WTC11 (cell line): ENCODE data around the gene EXOSC1. TPM values are rescaled to one million over a fixed set of nuclear protein-coding genes. Genes with fewer than 3 reads are reported as not detected.

ENCODE experiments used
- ATAC-seq: fragments of 200-7000 bp; cut with Tn5 transposase; 2 replicates; pipeline ENCODE4 v1.10.0; 2021; ENCODE audit warnings: mild to moderate bottlenecking, moderate library complexity
- CTCF ChIA-PET: fragments of 300-600 bp; sonication (Branson Sonifier 250); formaldehyde crosslinking; loops from one replicate; lab custom pipeline; 2021; ENCODE audit warnings: antibody characterized with exemption; lab: Charles Lee
- POLR2A ChIA-PET: fragments of 350-600 bp; sonication (Branson Sonifier 250); formaldehyde crosslinking; loops from one replicate; lab custom pipeline; 2021; ENCODE audit warnings: antibody characterized with exemption; lab: Charles Lee
- DNase-seq: peaks from one replicate; pipeline ENCODE4 v3.0.0; 2021; ENCODE audit warnings: low spot score
- H3K27ac Mint-ChIP-seq: 2 replicates; pipeline ENCODE4 v1.8.0; 2021; ENCODE audit warnings: mixed read lengths
- H3K27me3 Mint-ChIP-seq: 2 replicates; pipeline ENCODE4 v1.8.0; 2021; ENCODE audit warnings: low read depth, mild to moderate bottlenecking, moderate library complexity, mixed read lengths
- H3K36me3 Mint-ChIP-seq: 2 replicates; pipeline ENCODE4 v1.8.0; 2021; ENCODE audit warnings: mixed read lengths
- H3K4me1 Mint-ChIP-seq: 2 replicates; pipeline ENCODE4 v1.8.0; 2022; ENCODE audit warnings: mixed read lengths
- H3K4me3 Mint-ChIP-seq: 2 replicates; pipeline ENCODE4 v1.8.0; 2021; ENCODE audit warnings: mild to moderate bottlenecking, moderate library complexity, mixed read lengths
- H3K9me3 Mint-ChIP-seq: 2 replicates; pipeline ENCODE4 v1.8.0; 2021; ENCODE audit warnings: mixed read lengths
- EMX1 ChIP-seq: fragments of 250-450 bp; sonication (Bioruptor Pico); IDR thresholded peaks from 2 replicates; pipeline ENCODE4 v1.8.0; 2021; ENCODE audit warnings: mild to moderate bottlenecking
- IRF2 ChIP-seq: sonication (generic); formaldehyde crosslinking; IDR thresholded peaks from 2 replicates; pipeline ENCODE4 v1.8.0; 2022; ENCODE audit warnings: low read depth, missing genetic modification reagents, borderline replicate concordance
- NFATC4 ChIP-seq: fragments of 250-450 bp; sonication (Bioruptor Pico); IDR thresholded peaks from 2 replicates; pipeline ENCODE4 v1.9.0; 2021; ENCODE audit warnings: mild to moderate bottlenecking
- NR1H2 ChIP-seq: sonication (generic); formaldehyde crosslinking; IDR thresholded peaks from 2 replicates; pipeline ENCODE4 v1.9.0; 2021; ENCODE audit warnings: mild to moderate bottlenecking, moderate library complexity, missing genetic modification reagents
- NR2C2 ChIP-seq: sonication (generic); formaldehyde crosslinking; IDR thresholded peaks from 2 replicates; pipeline ENCODE4 v1.8.0; 2022; ENCODE audit warnings: mild to moderate bottlenecking, missing genetic modification reagents
- TCF7 ChIP-seq: sonication (generic); formaldehyde crosslinking; IDR thresholded peaks from 2 replicates; pipeline ENCODE4 v1.8.0; 2022; ENCODE audit warnings: mild to moderate bottlenecking, low read depth, missing genetic modification reagents, moderate library complexity
- ZNF219 ChIP-seq: sonication (generic); formaldehyde crosslinking; IDR thresholded peaks from 2 replicates; pipeline ENCODE4 v1.8.0; 2023; ENCODE audit warnings: missing genetic modification reagents, mild to moderate bottlenecking, borderline replicate concordance
- total RNA-seq: library from RNA; stranded (reverse); gene quantifications from 3 replicates; pipeline ENCODE4 v1.2.3, GENCODE V29; 2021
- TF ChIP-seq, protein P1 (sequence below): fragments of 250-450 bp; sonication (Bioruptor Pico); IDR thresholded peaks from 2 replicates; pipeline ENCODE4 v1.8.0; 2021; ENCODE audit warnings: mild to moderate bottlenecking
- TF ChIP-seq, protein P2 (sequence below): sonication (generic); formaldehyde crosslinking; IDR thresholded peaks from 2 replicates; pipeline ENCODE4 v1.8.0; 2023; ENCODE audit warnings: mild to moderate bottlenecking, missing genetic modification reagents
- TF ChIP-seq, protein P3 (sequence below): fragments of 250-450 bp; sonication (Bioruptor Pico); IDR thresholded peaks from 2 replicates; pipeline ENCODE4 v1.9.0; 2021; ENCODE audit warnings: mild to moderate bottlenecking, borderline replicate concordance
- TF ChIP-seq, protein P4 (sequence below): sonication (generic); formaldehyde crosslinking; IDR thresholded peaks from 2 replicates; pipeline ENCODE4 v1.8.1; 2022; ENCODE audit warnings: missing genetic modification reagents, borderline replicate concordance
- TF ChIP-seq, protein P5 (sequence below): sonication (generic); formaldehyde crosslinking; IDR thresholded peaks from 2 replicates; pipeline ENCODE4 v1.8.1; 2022; ENCODE audit warnings: low read depth, mild to moderate bottlenecking, moderate library complexity, missing genetic modification reagents, borderline replicate concordance
- TF ChIP-seq, protein P6 (sequence below): fragments of 250-450 bp; sonication (Bioruptor Pico); IDR thresholded peaks from 2 replicates; pipeline ENCODE4 v1.9.0; 2021; ENCODE audit warnings: mild to moderate bottlenecking

Gene EXOSC1
- total RNA-seq, 1 experiment from 2014 or later, result 53.7 TPM

DNA sequence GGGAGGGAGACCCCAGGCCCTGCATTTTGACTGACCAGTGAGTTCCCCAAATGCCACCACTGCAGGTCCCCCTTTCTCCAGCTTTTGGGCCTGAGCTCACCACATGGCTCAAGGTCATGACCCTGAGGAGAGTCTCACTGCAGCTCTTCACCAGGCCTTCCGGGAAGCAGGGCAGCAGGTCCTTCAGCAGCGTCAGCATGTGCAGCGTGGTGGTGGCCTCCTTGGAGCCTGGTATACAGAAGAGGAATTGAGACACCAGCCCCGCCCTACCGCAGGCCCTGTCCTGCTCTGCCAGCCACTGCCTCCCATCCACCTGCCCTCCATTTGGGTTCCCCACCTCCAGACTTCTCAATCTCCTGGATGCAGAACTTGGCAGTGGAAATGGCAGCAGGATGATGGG lies 57.7 kb downstream of the EXOSC1 start:
- H3K27me3 Mint-ChIP-seq, result no peaks in the 10 kb centered on the region
- no peaks in the 10 kb centered on the region for H3K9me3 Mint-ChIP-seq
- H3K27ac Mint-ChIP-seq, result no peak overlapping the region
- no peak overlapping the region for H3K4me3 Mint-ChIP-seq
- DNase-seq (no peak), ATAC-seq (no peak)
- TF ChIP-seq, protein P1, sequence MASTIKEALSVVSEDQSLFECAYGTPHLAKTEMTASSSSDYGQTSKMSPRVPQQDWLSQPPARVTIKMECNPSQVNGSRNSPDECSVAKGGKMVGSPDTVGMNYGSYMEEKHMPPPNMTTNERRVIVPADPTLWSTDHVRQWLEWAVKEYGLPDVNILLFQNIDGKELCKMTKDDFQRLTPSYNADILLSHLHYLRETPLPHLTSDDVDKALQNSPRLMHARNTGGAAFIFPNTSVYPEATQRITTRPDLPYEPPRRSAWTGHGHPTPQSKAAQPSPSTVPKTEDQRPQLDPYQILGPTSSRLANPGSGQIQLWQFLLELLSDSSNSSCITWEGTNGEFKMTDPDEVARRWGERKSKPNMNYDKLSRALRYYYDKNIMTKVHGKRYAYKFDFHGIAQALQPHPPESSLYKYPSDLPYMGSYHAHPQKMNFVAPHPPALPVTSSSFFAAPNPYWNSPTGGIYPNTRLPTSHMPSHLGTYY (CRISPR knock-in tag), result no peak
- no peak for TF ChIP-seq NR2C2 (CRISPR knock-in tag)
- TF ChIP-seq, protein P2, sequence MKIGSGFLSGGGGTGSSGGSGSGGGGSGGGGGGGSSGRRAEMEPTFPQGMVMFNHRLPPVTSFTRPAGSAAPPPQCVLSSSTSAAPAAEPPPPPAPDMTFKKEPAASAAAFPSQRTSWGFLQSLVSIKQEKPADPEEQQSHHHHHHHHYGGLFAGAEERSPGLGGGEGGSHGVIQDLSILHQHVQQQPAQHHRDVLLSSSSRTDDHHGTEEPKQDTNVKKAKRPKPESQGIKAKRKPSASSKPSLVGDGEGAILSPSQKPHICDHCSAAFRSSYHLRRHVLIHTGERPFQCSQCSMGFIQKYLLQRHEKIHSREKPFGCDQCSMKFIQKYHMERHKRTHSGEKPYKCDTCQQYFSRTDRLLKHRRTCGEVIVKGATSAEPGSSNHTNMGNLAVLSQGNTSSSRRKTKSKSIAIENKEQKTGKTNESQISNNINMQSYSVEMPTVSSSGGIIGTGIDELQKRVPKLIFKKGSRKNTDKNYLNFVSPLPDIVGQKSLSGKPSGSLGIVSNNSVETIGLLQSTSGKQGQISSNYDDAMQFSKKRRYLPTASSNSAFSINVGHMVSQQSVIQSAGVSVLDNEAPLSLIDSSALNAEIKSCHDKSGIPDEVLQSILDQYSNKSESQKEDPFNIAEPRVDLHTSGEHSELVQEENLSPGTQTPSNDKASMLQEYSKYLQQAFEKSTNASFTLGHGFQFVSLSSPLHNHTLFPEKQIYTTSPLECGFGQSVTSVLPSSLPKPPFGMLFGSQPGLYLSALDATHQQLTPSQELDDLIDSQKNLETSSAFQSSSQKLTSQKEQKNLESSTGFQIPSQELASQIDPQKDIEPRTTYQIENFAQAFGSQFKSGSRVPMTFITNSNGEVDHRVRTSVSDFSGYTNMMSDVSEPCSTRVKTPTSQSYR (CRISPR knock-in tag), result no peak
- TF ChIP-seq EMX1 (CRISPR knock-in tag), result no peak
- TF ChIP-seq, protein P3, sequence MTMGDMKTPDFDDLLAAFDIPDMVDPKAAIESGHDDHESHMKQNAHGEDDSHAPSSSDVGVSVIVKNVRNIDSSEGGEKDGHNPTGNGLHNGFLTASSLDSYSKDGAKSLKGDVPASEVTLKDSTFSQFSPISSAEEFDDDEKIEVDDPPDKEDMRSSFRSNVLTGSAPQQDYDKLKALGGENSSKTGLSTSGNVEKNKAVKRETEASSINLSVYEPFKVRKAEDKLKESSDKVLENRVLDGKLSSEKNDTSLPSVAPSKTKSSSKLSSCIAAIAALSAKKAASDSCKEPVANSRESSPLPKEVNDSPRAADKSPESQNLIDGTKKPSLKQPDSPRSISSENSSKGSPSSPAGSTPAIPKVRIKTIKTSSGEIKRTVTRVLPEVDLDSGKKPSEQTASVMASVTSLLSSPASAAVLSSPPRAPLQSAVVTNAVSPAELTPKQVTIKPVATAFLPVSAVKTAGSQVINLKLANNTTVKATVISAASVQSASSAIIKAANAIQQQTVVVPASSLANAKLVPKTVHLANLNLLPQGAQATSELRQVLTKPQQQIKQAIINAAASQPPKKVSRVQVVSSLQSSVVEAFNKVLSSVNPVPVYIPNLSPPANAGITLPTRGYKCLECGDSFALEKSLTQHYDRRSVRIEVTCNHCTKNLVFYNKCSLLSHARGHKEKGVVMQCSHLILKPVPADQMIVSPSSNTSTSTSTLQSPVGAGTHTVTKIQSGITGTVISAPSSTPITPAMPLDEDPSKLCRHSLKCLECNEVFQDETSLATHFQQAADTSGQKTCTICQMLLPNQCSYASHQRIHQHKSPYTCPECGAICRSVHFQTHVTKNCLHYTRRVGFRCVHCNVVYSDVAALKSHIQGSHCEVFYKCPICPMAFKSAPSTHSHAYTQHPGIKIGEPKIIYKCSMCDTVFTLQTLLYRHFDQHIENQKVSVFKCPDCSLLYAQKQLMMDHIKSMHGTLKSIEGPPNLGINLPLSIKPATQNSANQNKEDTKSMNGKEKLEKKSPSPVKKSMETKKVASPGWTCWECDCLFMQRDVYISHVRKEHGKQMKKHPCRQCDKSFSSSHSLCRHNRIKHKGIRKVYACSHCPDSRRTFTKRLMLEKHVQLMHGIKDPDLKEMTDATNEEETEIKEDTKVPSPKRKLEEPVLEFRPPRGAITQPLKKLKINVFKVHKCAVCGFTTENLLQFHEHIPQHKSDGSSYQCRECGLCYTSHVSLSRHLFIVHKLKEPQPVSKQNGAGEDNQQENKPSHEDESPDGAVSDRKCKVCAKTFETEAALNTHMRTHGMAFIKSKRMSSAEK (CRISPR knock-in tag), result no peak
- no peak for TF ChIP-seq ZNF219 (CRISPR knock-in tag)
- no peak for TF ChIP-seq TCF7 (CRISPR knock-in tag)
- TF ChIP-seq, protein P4, sequence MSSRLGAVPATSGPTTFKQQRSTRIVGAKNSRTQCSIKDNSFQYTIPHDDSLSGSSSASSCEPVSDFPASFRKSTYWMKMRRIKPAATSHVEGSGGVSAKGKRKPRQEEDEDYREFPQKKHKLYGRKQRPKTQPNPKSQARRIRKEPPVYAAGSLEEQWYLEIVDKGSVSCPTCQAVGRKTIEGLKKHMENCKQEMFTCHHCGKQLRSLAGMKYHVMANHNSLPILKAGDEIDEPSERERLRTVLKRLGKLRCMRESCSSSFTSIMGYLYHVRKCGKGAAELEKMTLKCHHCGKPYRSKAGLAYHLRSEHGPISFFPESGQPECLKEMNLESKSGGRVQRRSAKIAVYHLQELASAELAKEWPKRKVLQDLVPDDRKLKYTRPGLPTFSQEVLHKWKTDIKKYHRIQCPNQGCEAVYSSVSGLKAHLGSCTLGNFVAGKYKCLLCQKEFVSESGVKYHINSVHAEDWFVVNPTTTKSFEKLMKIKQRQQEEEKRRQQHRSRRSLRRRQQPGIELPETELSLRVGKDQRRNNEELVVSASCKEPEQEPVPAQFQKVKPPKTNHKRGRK (CRISPR knock-in tag), result no peak
- TF ChIP-seq, protein P5, sequence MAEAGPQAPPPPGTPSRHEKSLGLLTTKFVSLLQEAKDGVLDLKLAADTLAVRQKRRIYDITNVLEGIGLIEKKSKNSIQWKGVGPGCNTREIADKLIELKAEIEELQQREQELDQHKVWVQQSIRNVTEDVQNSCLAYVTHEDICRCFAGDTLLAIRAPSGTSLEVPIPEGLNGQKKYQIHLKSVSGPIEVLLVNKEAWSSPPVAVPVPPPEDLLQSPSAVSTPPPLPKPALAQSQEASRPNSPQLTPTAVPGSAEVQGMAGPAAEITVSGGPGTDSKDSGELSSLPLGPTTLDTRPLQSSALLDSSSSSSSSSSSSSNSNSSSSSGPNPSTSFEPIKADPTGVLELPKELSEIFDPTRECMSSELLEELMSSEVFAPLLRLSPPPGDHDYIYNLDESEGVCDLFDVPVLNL, result no peak
- TF ChIP-seq NR1H2, result no peak
- TF ChIP-seq IRF2, result no peak
- TF ChIP-seq, protein P6, sequence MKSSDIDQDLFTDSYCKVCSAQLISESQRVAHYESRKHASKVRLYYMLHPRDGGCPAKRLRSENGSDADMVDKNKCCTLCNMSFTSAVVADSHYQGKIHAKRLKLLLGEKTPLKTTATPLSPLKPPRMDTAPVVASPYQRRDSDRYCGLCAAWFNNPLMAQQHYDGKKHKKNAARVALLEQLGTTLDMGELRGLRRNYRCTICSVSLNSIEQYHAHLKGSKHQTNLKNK (CRISPR knock-in tag), result no peak
- no peak for TF ChIP-seq NFATC4 (CRISPR knock-in tag)
- CTCF ChIA-PET, result no interaction called here
- peaks cover 49% of the 10 kb centered on the region for H3K36me3 Mint-ChIP-seq
- H3K4me1 Mint-ChIP-seq, result no peaks in the 10 kb centered on the region
- POLR2A ChIA-PET, result no interaction called here

Other genes with a start within 250 kb of the EXOSC1 start
- 35.5 to 42.2 TPM (median 38.0 TPM) in 3 replicates for gene ARHGAP19, start 153.4 kb downstream of the EXOSC1 start, total RNA-seq
- gene FRAT1, start 126.7 kb downstream of the EXOSC1 start, total RNA-seq, result 7.0 to 8.2 TPM (median 7.6 TPM) in 3 replicates
- gene FRAT2, start 111.3 kb downstream of the EXOSC1 start, total RNA-seq, result 48.2 to 53.5 TPM (median 50.8 TPM) in 3 replicates
- gene RRP12, start 44.7 kb downstream of the EXOSC1 start, total RNA-seq, result 44.9 to 56.6 TPM (median 45.6 TPM) in 3 replicates
- gene PGAM1, start 19.8 kb downstream of the EXOSC1 start, total RNA-seq, result 833 to 990 TPM (median 989 TPM) in 3 replicates
- gene ZDHHC16, start 169 bp upstream of the EXOSC1 start, total RNA-seq, result 39.6 to 44.4 TPM (median 44.0 TPM) in 3 replicates
- 135 to 153 TPM (median 141 TPM) in 3 replicates for gene MMS19, start 52.4 kb upstream of the EXOSC1 start, total RNA-seq
- gene UBTD1, start 52.9 kb upstream of the EXOSC1 start, total RNA-seq, result 29.1 to 35.7 TPM (median 31.2 TPM) in 3 replicates
- not detected in 3 replicates for gene ANKRD2, start 126.8 kb upstream of the EXOSC1 start, total RNA-seq
- 0.15 to 0.62 TPM (median 0.55 TPM) in 3 replicates for gene HOGA1, start 138.4 kb upstream of the EXOSC1 start, total RNA-seq
- 0.21 to 0.34 TPM in 2 of 3 replicates, not detected in the other for gene C10orf62, start 143.7 kb upstream of the EXOSC1 start, total RNA-seq
- gene MORN4, start 187.5 kb upstream of the EXOSC1 start, total RNA-seq, result 21.8 to 27.1 TPM (median 24.0 TPM) in 3 replicates
- 18.6 to 19.6 TPM (median 19.5 TPM) in 3 replicates for gene PI4K2A, start 194.7 kb upstream of the EXOSC1 start, total RNA-seq
- 8.1 to 9.8 TPM (median 9.0 TPM) in 3 replicates for gene AVPI1, start 241.2 kb upstream of the EXOSC1 start, total RNA-seq